ENCODE measurements around the gene CHORDC1. TPM values are rescaled to one million over a fixed set of nuclear protein-coding genes. Genes with fewer than 3 reads are reported as not detected.

The CHORDC1 gene
- total RNA-seq, 4 donors from 2014 or later, result 18.8 to 29.8 (median 23.3) TPM

DNA sequence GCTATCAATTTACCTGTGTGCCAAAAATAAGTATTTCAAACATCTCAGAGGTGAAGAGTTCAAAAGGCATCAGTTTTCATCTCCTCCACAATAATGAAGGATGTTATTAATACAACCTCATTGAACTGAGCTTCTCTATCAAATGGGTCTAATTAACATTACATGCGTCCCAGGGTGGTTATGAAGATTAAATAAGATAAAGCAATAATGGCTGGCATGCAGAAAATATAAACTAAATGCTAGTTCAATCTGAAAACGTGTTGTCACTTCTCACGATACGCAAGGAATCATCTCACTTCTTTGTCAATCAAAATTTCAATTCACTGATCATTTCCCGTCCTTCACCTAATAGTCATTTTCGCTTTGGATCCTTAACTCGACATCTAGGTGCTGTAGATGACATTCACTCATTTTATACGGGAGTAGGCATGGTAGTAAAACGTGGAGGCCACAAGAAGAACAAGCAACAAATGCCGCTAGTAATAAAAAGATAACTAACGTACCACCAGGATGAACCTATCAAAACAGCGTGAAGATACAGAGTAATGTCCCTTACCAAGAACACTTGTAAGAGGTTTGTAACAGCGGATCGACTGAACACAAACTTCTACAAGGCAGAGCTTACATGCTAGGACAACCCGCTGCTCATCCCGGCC is 918 bp downstream of the CHORDC1 start:
- DNase-seq (ENCODE audit: low spot score in 2 of 2), result no peak
- WGBS, 2 donors, result 6% methylated on average over 16 of the region's 16 CpGs
- intact Hi-C loops (cut with DNase I; ENCODE audit: low total_unique reads), result no loop called here
- H3K4me3 ChIP-seq (ENCODE audit: low read depth, poor library complexity, severe bottlenecking), result peak overlapping the region; percentile 66
- TF ChIP-seq POLR2A (IDR thresholded peaks at IDR 0.05) (no peak), CTCF (IDR thresholded peaks at IDR 0.05) (no peak)

- no peak for DNase-seq (ENCODE audit: low spot score in 2 of 2)
- WGBS, 2 donors, result 51 to 59% methylated on average over 1 of the region's 1 CpG
- H3K4me3 ChIP-seq (ENCODE audit: low read depth, poor library complexity, severe bottlenecking), result no peak overlapping the region
- TF ChIP-seq CTCF (IDR thresholded peaks at IDR 0.05) (no peak), POLR2A (IDR thresholded peaks at IDR 0.05) (no peak)
- intact Hi-C loops (cut with DNase I; ENCODE audit: low total_unique reads), result no loop called here
Observed at GRCh38 chr11:90220391-90220790, 2.5 kb downstream of the CHORDC1 start.

DNA sequence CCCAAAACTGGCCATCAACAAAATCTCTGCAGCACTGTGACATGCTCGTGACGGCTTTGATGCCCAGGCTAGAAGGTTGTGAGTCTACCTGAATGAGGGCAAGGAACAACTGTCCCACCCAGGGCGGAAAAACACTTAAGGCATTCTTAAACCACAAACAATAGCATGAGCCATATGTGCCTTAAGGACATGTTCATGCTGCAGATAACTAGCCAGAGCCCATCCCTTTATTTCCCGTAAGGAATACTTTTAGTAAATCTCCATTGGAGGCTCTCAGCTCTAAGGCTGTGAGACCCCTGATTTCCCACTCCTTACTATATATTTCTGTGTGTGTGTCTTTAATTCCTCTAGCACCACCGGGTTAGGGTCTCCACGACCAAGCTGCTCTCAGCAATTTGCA is 3.4 kb downstream of the CHORDC1 start:
- TF ChIP-seq CTCF (IDR thresholded peaks at IDR 0.05) (no peak), POLR2A (IDR thresholded peaks at IDR 0.05) (no peak)
- 91 to 92% methylated on average over 6 of the region's 6 CpGs for WGBS, 2 donors
- H3K4me3 ChIP-seq (ENCODE audit: low read depth, poor library complexity, severe bottlenecking), result no peak overlapping the region
- intact Hi-C loops (cut with DNase I; ENCODE audit: low total_unique reads), result no loop called here
- DNase-seq (ENCODE audit: low spot score in 2 of 2), result no peak

DNA sequence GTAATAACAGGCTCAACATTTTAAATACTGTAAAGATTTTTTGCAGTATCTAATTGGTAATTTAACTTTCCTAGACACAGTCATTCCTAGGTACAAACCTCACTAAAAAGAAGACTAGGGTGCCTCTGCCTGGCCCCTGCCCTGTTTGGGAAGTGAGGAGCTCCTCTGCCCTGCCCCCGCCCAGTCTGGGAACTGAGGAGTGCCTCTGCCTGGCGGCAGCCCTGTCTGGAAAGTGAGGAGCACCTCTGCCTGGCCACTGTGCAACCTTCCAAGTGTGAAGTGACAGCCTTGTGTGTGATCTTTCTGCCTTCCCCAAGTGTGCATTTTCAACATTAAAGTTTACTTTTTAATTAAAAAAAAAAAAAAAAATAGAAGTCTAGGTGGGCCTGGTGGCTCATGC is 4.2 kb downstream of the CHORDC1 start:
- no peak for DNase-seq (ENCODE audit: low spot score in 2 of 2)
- 54 to 83% methylated on average over 2 of the region's 2 CpGs for WGBS, 2 donors
- no peak overlapping the region for H3K4me3 ChIP-seq (ENCODE audit: low read depth, poor library complexity, severe bottlenecking)
- intact Hi-C loops (cut with DNase I; ENCODE audit: low total_unique reads), result no loop called here
- TF ChIP-seq CTCF (IDR thresholded peaks at IDR 0.05), result no peak
- TF ChIP-seq POLR2A (IDR thresholded peaks at IDR 0.05), result no peak

DNA sequence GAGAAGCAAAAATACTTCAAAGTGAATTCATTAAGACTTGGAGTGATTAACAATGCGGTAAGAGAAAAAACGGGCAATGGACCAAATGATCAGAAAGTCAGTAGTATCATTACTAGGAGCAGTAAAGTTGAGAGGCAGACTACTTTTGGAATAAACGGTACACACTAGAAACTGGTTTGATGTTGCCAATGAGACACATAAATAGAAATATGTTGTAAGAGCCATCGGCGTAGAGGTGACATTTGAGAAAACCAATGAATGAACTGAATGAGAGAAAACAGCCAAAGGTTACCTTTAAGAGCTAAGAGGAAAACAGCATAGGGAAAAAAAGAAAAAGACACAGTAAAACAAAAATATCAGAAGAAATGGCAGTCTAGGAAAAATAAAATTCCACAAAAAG is 6.2 kb downstream of the CHORDC1 start:
- no peak for DNase-seq (ENCODE audit: low spot score in 2 of 2)
- TF ChIP-seq POLR2A (IDR thresholded peaks at IDR 0.05) (no peak), CTCF (IDR thresholded peaks at IDR 0.05) (no peak)
- intact Hi-C loops (cut with DNase I; ENCODE audit: low total_unique reads), result no loop called here
- WGBS, 2 donors, result 73 to 79% methylated on average over 5 of the region's 5 CpGs
- no peak overlapping the region for H3K4me3 ChIP-seq (ENCODE audit: low read depth, poor library complexity, severe bottlenecking)

GRCh38 chr11:90213322-90213721 is 9.5 kb downstream of the CHORDC1 start:
- intact Hi-C loops (cut with DNase I; ENCODE audit: low total_unique reads), result no loop called here
- no peak for DNase-seq (ENCODE audit: low spot score in 2 of 2)
- H3K4me3 ChIP-seq (ENCODE audit: low read depth, poor library complexity, severe bottlenecking), result no peak overlapping the region
- TF ChIP-seq POLR2A (IDR thresholded peaks at IDR 0.05), result no peak
- TF ChIP-seq CTCF (IDR thresholded peaks at IDR 0.05), result no peak
- 87 to 94% methylated on average over 3 of the region's 3 CpGs for WGBS, 2 donors

All from lower leg skin (tissue), 4 donors.